Right lobe of liver (tissue), 6 donors: ENCODE measurements around the gene SLC6A20. TPM values are rescaled to one million over a fixed set of nuclear protein-coding genes. Genes with fewer than 3 reads are reported as not detected.

Source experiments
- ATAC-seq, 4 donors: fragments of 200-7000 bp; cut with Tn5 transposase; one replicate each; pipeline ENCODE4 v1.9.1; 2020; ENCODE audit warnings: mild to moderate bottlenecking in 4 of 4, moderate library complexity in 4 of 4
- DNase-seq, 3 donors: peaks; one replicate each; pipeline ENCODE4 v3.0.0-alpha.2; 2020
- H3K27ac ChIP-seq, 3 donors: fragments of 200-600 bp; one replicate each; pipeline ENCODE4 v1.8.0; 2022
- H3K27me3 ChIP-seq, 2 donors: fragments of 200-600 bp; one replicate each; pipeline ENCODE4 v1.8.0; 2022
- H3K36me3 ChIP-seq, 4 donors: fragments of 200-600 bp; sonication (generic) in 1 of 4; one replicate each; pipeline versions ENCODE4 v1.5.1 to v1.8.0; 2017 to 2022; ENCODE audit warnings: control low read depth in 1 of 4
- H3K4me1 ChIP-seq, 4 donors: fragments of 200-600 bp; sonication (generic) in 1 of 4; one replicate each; pipeline versions ENCODE4 v1.5.1 to v1.8.0; 2017 to 2022; ENCODE audit warnings: control low read depth in 1 of 4
- H3K4me3 ChIP-seq, 3 donors: fragments of 200-600 bp; one replicate each; pipeline ENCODE4 v1.8.0; 2022
- H3K9me3 ChIP-seq, 4 donors: fragments of 200-600 bp; sonication (generic) in 1 of 4; one replicate each; pipeline versions ENCODE4 v1.5.1 to v1.8.0; 2017 to 2022; ENCODE audit warnings: control low read depth in 1 of 4
- POLR2A ChIP-seq: fragments of 450-650 bp; IDR thresholded peaks from one replicate; pipeline ENCODE4 v1.6.1; 2017; ENCODE audit warnings: antibody characterized with exemption, mild to moderate bottlenecking
- WGBS: methylation state at CpG from one replicate; pipeline ENCODE4 v1.1.6; 2018; ENCODE audit warnings: low coverage, low lambda C conversion rate; ENCODE audit not compliant: insufficient coverage; ENCODE audit errors: missing lambda C conversion rate; 5-methylcytosine and 5-hydroxymethylcytosine counted together
- intact Hi-C, 2 donors: fragments of 100-400 bp; cut with DNase I; formaldehyde crosslinking; loops; one replicate each; pipeline versions ENCODE4 v1.11.2 to v1.14.1; 2022
- total RNA-seq, 6 experiments: library from RNA; depleted of rRNA in 2 of 6; stranded (reverse); fragments of >200 nt in 2 of 6; fragmentation: NEBNext Ultra II Directional in 3 of 6; extraction: Animal tissue kit (Norgen Biotek cat#: 25700) in 3 of 6; gene quantifications; one replicate each; pipeline versions ENCODE4 v1.1.0 to v1.2.4, GENCODE V29; 2016 to 2023
- TF ChIP-seq, protein P1 (sequence below), 4 donors: fragments of 200-600 bp in 3 of 4; fragments of 450-650 bp in 1 of 4; IDR thresholded peaks; one replicate each; pipeline versions ENCODE4 v1.5.1 to v1.8.0; 2016 to 2022; ENCODE audit warnings: antibody characterized with exemption in 4 of 4, mild to moderate bottlenecking in 2 of 4
- donor health status: DM: no; HTN: yes; CAD: no.
- donor health status: DM: no; HTN: no; CAD: no.
- donor health status: DM: no; HTN: no; CAD: no.
- donor health status: DM: no; HTN: yes; CAD: no.
- donor health status: DM: no; HTN: yes; CAD: no.

SLC6A20 gene
- total RNA-seq, 6 experiments from 2014 or later, result 0.07 to 0.21 (median 0.12) TPM; not detected in 3

DNA sequence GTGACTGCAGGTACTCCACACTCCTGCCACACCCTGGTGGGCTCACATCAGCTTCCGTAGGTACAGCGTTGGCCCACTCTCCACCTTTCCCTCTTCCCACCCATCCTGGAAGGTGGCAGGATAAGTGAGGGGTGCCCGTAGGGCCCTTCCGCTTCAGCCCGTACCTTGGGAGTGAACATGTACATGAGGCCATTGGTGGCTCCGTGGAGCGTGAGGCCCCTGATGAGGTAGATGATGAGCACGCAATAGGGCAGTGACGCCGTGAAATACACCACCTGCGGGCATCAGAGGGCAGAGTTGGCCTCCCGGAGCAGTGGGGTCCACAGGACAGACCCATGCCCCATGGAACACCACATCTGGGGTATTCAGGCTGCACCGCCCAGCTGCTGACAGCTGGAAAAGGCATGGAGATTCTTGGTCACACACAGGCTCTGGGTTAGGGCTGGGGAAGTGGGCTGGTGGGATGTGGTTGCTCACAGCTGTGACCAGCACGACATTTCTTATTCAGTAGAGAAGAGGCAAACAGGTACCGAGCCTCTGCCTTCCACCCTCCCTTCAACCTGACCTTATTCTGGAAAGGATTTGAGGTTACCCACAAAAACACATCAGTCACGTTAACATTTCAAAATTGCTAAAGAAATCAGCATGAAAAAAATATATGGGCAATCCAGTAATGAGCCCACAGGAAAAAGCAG is 23.8 kb downstream of the SLC6A20 start:
- Histone ChIP-seq H3K27me3 (no peaks in the 10 kb centered on the region), H3K27ac (no peak overlapping the region), H3K4me1 (peaks cover 0 to 8% (median 0%) of the 10 kb centered on the region in 4 donors), H3K4me3 (no peak overlapping the region), H3K36me3 (no peaks in the 10 kb centered on the region), H3K9me3 (no peaks in the 10 kb centered on the region)
- TF ChIP-seq POLR2A, result no peak
- TF ChIP-seq, protein P1, sequence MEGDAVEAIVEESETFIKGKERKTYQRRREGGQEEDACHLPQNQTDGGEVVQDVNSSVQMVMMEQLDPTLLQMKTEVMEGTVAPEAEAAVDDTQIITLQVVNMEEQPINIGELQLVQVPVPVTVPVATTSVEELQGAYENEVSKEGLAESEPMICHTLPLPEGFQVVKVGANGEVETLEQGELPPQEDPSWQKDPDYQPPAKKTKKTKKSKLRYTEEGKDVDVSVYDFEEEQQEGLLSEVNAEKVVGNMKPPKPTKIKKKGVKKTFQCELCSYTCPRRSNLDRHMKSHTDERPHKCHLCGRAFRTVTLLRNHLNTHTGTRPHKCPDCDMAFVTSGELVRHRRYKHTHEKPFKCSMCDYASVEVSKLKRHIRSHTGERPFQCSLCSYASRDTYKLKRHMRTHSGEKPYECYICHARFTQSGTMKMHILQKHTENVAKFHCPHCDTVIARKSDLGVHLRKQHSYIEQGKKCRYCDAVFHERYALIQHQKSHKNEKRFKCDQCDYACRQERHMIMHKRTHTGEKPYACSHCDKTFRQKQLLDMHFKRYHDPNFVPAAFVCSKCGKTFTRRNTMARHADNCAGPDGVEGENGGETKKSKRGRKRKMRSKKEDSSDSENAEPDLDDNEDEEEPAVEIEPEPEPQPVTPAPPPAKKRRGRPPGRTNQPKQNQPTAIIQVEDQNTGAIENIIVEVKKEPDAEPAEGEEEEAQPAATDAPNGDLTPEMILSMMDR (IDR thresholded peaks at IDR 0.05), result no peak
- intact Hi-C loops, result no loop called here
- ATAC-seq, result no peak
- DNase-seq, result peak in 1 of 3 donors; percentile 33
- 40% methylated on average over 2 of the region's 16 CpGs for WGBS

DNA sequence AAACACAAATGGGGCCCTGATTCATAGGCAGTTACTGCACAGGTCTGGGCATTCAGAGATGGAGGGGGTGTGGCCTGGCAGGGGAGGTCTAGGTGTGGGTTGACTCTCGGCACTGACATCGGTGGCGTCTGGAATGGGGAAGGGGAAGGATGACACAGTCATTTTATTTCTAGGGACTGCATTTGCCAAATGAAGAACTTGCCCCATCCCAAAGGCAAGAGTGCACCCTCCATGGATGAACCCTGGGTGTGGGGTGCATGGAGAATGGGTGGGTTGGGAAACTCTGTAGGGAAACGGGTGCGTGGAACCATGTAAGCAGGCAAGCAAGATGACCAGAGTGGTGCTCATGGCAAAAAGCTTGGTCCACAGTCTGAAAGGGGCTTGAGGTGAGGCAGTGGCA is 24.5 kb downstream of the SLC6A20 start:
- ATAC-seq (no peak), DNase-seq (peak in 1 of 3 donors; percentile 13)
- intact Hi-C loops, result no loop called here
- H3K4me3 ChIP-seq, result no peak overlapping the region
- H3K9me3 ChIP-seq, result no peaks in the 10 kb centered on the region
- H3K4me1 ChIP-seq, result peaks cover 0 to 8% (median 0%) of the 10 kb centered on the region in 4 donors
- no peak overlapping the region for H3K27ac ChIP-seq
- H3K36me3 ChIP-seq, result no peaks in the 10 kb centered on the region
- TF ChIP-seq, protein P1 (IDR thresholded peaks at IDR 0.05), result no peak
- no peak for TF ChIP-seq POLR2A
- 80% methylated on average over 1 of the region's 5 CpGs for WGBS
- no peaks in the 10 kb centered on the region for H3K27me3 ChIP-seq

DNA sequence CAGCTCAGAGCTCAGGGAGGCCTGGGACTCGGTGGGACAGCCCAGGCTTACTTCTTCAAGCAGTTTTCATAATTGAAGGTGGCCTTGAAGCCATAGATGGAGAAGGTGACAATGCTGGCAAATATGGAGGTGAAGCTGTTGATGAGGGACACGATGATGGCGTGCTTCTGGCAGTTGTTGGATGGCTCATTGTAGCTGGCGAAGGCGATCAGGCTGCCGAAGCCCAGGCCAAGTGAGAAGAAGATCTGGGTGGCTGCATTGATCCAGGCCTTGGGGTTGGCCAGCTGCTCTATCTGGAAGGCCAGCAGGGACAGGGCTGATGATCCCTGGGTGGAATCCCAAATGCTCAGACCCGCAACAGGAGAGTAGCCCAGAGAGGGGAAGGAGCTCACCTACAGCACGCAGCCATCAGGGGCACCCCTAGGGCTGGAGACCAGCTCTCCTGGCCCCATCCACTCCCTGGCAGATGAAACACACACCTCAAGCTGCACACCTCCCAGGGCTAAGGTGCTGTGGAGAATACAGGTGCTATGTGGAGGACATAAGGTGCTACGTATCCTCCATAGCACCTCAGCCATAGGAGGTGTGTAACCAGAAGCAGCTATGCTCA is 25.1 kb downstream of the SLC6A20 start:
- no peaks in the 10 kb centered on the region for H3K27me3 ChIP-seq
- intact Hi-C loops, result no loop called here
- no peaks in the 10 kb centered on the region for H3K9me3 ChIP-seq
- 100% methylated on average over 1 of the region's 9 CpGs for whole genome bisulfite sequencing
- H3K4me3 ChIP-seq, result no peak overlapping the region
- TF ChIP-seq, protein P1 (IDR thresholded peaks at IDR 0.05), result no peak
- TF ChIP-seq POLR2A, result no peak
- H3K36me3 ChIP-seq, result no peaks in the 10 kb centered on the region
- ATAC-seq (no peak), DNase-seq (peak in 1 of 3 donors; percentile 27)
- no peak overlapping the region for H3K27ac ChIP-seq
- H3K4me1 ChIP-seq, result peaks cover 0 to 2% (median 0%) of the 10 kb centered on the region in 4 donors

DNA sequence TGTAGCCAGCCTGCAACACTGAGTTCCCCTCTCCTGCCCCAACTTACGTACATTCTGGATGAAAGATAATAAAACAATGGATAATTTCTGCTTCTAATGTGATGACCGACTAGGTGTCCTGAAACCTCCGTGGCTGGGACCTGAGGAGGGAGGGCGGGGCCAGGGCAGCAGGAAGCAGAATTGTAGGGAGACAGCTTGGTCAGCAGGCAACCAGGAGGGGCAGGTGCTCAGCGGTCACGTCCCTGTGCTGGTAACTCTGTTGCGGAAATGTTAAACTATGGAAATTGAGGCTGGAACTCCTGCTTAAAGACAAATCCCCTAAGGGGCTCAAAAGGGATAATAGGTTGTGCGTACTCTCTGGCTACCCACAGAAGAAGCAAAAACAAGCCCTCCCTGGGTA is 30.4 kb downstream of the SLC6A20 start:
- peak in 1 of 3 donors; percentile 14 for DNase-seq
- Histone ChIP-seq H3K27ac (no peak overlapping the region), H3K9me3 (no peaks in the 10 kb centered on the region), H3K27me3 (no peaks in the 10 kb centered on the region), H3K4me1 (peaks cover 0 to 14% (median 4%) of the 10 kb centered on the region in 4 donors), H3K36me3 (no peaks in the 10 kb centered on the region), H3K4me3 (no peak overlapping the region)
- WGBS, result 76% methylated on average over 8 of the region's 8 CpGs
- no peak for ATAC-seq
- no peak for TF ChIP-seq POLR2A
- TF ChIP-seq, protein P1 (IDR thresholded peaks at IDR 0.05), result no peak
- intact Hi-C loops, result loop anchor here (10.0 kb wide), 2 partner anchors 159 to 319 kb away; no protein-coding TSS in a partner anchor
